Measurements from ENCODE around the gene PEX11A. TPM values are rescaled to one million over a fixed set of nuclear protein-coding genes. Genes with fewer than 3 reads are reported as not detected.

Gene PEX11A
- total RNA-seq, 1 donor from 2014 or later = 4.5 TPM

GRCh38 chr15:89647191-89647851, 43.2 kb downstream of the PEX11A start:
- H3K4me3 ChIP-seq = no peak overlapping the region
- peak overlapping the region; percentile 19 for H3K4me3 Mint-ChIP-seq

GRCh38 chr15:89646416-89647141, 44.0 kb downstream of the PEX11A start:
- no peaks in the 10 kb centered on the region for H3K36me3 ChIP-seq
- H3K27me3 ChIP-seq = no peaks in the 10 kb centered on the region
- H3K4me1 Mint-ChIP-seq = peaks cover 4% of the 10 kb centered on the region
- H3K79me2 ChIP-seq (ENCODE audit: low read depth) = no peaks in the 10 kb centered on the region
- H3F3A ChIP-seq (ENCODE audit: low read depth) = no peaks in the 10 kb centered on the region
- H3K4me3 Mint-ChIP-seq = no peak overlapping the region
- H2AFZ ChIP-seq (replicated peaks) = no peak overlapping the region
- no peak overlapping the region for H3K27ac Mint-ChIP-seq
- peaks cover 4% of the 10 kb centered on the region for H4K20me1 ChIP-seq (ENCODE audit: low read depth)
- no peaks in the 10 kb centered on the region for H3K9me3 Mint-ChIP-seq
- no peak overlapping the region for H3K4me2 ChIP-seq
- DNase-seq (ENCODE audit: low spot score) = no peak
- H3K4me3 ChIP-seq = no peak overlapping the region
- no peaks in the 10 kb centered on the region for H3K4me1 ChIP-seq
- H3K27me3 Mint-ChIP-seq (ENCODE audit: insufficient read depth, low read depth) = peaks cover 2% of the 10 kb centered on the region
- no peak overlapping the region for H3K27ac ChIP-seq
- no peak overlapping the region for H3K9ac ChIP-seq
- TF ChIP-seq, protein P1, sequence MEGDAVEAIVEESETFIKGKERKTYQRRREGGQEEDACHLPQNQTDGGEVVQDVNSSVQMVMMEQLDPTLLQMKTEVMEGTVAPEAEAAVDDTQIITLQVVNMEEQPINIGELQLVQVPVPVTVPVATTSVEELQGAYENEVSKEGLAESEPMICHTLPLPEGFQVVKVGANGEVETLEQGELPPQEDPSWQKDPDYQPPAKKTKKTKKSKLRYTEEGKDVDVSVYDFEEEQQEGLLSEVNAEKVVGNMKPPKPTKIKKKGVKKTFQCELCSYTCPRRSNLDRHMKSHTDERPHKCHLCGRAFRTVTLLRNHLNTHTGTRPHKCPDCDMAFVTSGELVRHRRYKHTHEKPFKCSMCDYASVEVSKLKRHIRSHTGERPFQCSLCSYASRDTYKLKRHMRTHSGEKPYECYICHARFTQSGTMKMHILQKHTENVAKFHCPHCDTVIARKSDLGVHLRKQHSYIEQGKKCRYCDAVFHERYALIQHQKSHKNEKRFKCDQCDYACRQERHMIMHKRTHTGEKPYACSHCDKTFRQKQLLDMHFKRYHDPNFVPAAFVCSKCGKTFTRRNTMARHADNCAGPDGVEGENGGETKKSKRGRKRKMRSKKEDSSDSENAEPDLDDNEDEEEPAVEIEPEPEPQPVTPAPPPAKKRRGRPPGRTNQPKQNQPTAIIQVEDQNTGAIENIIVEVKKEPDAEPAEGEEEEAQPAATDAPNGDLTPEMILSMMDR (IDR thresholded peaks at IDR 0.05) = no peak
- TF ChIP-seq EZH2phosphoT487 (IDR thresholded peaks at IDR 0.05) (no peak), EZH2 (IDR thresholded peaks at IDR 0.05) (no peak)
- peaks cover 18% of the 10 kb centered on the region for H3K36me3 Mint-ChIP-seq
- no peaks in the 10 kb centered on the region for H3K9me3 ChIP-seq (ENCODE audit: low read depth)

More at GRCh38 chr15:89647191-89647851, 43.2 kb downstream of the PEX11A start:
- Mint-ChIP-seq H3K9me3 (no peaks in the 10 kb centered on the region), H3K27me3 (ENCODE audit: insufficient read depth, low read depth) (peaks cover 2% of the 10 kb centered on the region), H3K27ac (no peak overlapping the region), H3K36me3 (peaks cover 21% of the 10 kb centered on the region), H3K4me1 (peaks cover 4% of the 10 kb centered on the region)
- Histone ChIP-seq H2AFZ (replicated peaks) (no peak overlapping the region), H3F3A (ENCODE audit: low read depth) (no peaks in the 10 kb centered on the region), H3K36me3 (no peaks in the 10 kb centered on the region), H3K27me3 (no peaks in the 10 kb centered on the region), H3K9ac (no peak overlapping the region), H3K79me2 (ENCODE audit: low read depth) (no peaks in the 10 kb centered on the region), H4K20me1 (ENCODE audit: low read depth) (peaks cover 4% of the 10 kb centered on the region), H3K9me3 (ENCODE audit: low read depth) (no peaks in the 10 kb centered on the region), H3K27ac (no peak overlapping the region), H3K4me2 (peak overlapping the region; percentile 19), H3K4me1 (no peaks in the 10 kb centered on the region)
- peak; percentile 82 for DNase-seq (ENCODE audit: low spot score)
- TF ChIP-seq EZH2 (IDR thresholded peaks at IDR 0.05) = no peak
- TF ChIP-seq EZH2phosphoT487 (IDR thresholded peaks at IDR 0.05) = no peak
- TF ChIP-seq, protein P1 (IDR thresholded peaks at IDR 0.05) = peak; percentile 95

- H3K36me3 ChIP-seq = no peaks in the 10 kb centered on the region
- TF ChIP-seq, protein P1 (IDR thresholded peaks at IDR 0.05) = no peak
- TF ChIP-seq EZH2phosphoT487 (IDR thresholded peaks at IDR 0.05) (no peak), EZH2 (IDR thresholded peaks at IDR 0.05) (no peak)
- H3K36me3 Mint-ChIP-seq = peaks cover 27% of the 10 kb centered on the region
Observed at GRCh38 chr15:89645680-89646079, 44.9 kb downstream of the PEX11A start.

More at GRCh38 chr15:89645680-89646079, 44.9 kb downstream of the PEX11A start:
- H3K27me3 ChIP-seq = no peaks in the 10 kb centered on the region
- peaks cover 4% of the 10 kb centered on the region for H4K20me1 ChIP-seq (ENCODE audit: low read depth)
- no peaks in the 10 kb centered on the region for H3K4me1 ChIP-seq
- no peak overlapping the region for H3K4me3 Mint-ChIP-seq
- no peak overlapping the region for H2AFZ ChIP-seq (replicated peaks)
- peaks cover 2% of the 10 kb centered on the region for H3K27me3 Mint-ChIP-seq (ENCODE audit: insufficient read depth, low read depth)
- no peaks in the 10 kb centered on the region for H3K9me3 Mint-ChIP-seq
- H3K27ac ChIP-seq = no peak overlapping the region
- no peak overlapping the region for H3K4me2 ChIP-seq
- H3K9me3 ChIP-seq (ENCODE audit: low read depth) = no peaks in the 10 kb centered on the region
- H3K9ac ChIP-seq = no peak overlapping the region
- H3K79me2 ChIP-seq (ENCODE audit: low read depth) = no peaks in the 10 kb centered on the region
- H3K4me1 Mint-ChIP-seq = peaks cover 4% of the 10 kb centered on the region
- no peaks in the 10 kb centered on the region for H3F3A ChIP-seq (ENCODE audit: low read depth)
- no peak overlapping the region for H3K27ac Mint-ChIP-seq
- no peak overlapping the region for H3K4me3 ChIP-seq
- no peak for DNase-seq (ENCODE audit: low spot score)
